ENCODE data around the gene ACACB. TPM values are rescaled to one million over a fixed set of nuclear protein-coding genes. Genes with fewer than 3 reads are reported as not detected.

The ACACB gene
- total RNA-seq, 1 donor: 3.9 TPM

DNA sequence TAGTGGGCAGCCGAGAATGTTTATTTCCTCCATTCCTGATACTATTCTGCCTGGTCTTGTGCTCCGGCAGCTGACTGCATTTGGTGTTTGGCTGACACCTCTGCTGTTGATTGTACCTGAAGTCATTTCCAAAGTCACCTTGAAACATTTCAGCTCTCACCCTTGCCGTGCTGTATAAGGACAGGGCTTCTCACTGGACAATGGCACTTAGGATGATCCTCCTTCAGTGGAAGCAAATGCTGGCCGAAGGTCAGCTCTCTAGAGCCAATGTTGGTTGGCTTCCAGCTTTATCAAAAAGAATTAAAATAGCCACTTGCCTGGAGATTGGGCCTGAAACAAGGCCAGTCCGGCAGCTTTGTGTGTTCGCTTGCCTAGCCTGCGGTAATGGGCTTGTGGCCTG, 44.0 kb downstream of the ACACB start:
- DNase-seq (ENCODE audit: low read depth): no peak
- no peak overlapping the region for H3K4me3 ChIP-seq (ENCODE audit: low read depth, low read length)
- TF ChIP-seq, protein P1, sequence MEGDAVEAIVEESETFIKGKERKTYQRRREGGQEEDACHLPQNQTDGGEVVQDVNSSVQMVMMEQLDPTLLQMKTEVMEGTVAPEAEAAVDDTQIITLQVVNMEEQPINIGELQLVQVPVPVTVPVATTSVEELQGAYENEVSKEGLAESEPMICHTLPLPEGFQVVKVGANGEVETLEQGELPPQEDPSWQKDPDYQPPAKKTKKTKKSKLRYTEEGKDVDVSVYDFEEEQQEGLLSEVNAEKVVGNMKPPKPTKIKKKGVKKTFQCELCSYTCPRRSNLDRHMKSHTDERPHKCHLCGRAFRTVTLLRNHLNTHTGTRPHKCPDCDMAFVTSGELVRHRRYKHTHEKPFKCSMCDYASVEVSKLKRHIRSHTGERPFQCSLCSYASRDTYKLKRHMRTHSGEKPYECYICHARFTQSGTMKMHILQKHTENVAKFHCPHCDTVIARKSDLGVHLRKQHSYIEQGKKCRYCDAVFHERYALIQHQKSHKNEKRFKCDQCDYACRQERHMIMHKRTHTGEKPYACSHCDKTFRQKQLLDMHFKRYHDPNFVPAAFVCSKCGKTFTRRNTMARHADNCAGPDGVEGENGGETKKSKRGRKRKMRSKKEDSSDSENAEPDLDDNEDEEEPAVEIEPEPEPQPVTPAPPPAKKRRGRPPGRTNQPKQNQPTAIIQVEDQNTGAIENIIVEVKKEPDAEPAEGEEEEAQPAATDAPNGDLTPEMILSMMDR (IDR thresholded peaks at IDR 0.05; ENCODE audit: insufficient read depth, low read depth, low read length): no peak

DNA sequence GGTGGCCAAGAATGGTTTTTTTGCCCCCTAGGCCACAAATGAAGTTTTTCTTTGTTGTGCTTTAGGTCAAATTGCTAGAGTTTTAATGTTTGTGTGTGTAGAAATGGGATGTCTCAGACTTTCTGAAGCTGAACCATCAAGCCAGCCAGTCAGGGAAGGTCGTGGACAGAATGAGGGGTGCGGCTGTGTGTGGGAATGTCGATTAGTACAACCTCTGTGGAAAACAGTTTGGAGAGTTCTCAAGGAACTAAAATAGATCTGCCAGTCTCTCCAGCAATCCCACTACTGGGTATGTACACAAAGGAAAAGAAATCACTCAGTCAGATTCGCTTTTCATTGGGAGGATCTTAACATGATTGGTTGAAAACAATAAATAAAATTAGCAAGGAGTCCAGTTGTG, 44.5 kb downstream of the ACACB start:
- no peak for DNase-seq (ENCODE audit: low read depth)
- no peak overlapping the region for H3K4me3 ChIP-seq (ENCODE audit: low read depth, low read length)
- TF ChIP-seq, protein P1 (IDR thresholded peaks at IDR 0.05; ENCODE audit: insufficient read depth, low read depth, low read length): no peak

- no peak overlapping the region for H3K4me3 ChIP-seq (ENCODE audit: low read depth, low read length)
- no peak for DNase-seq (ENCODE audit: low read depth)
- TF ChIP-seq, protein P1 (IDR thresholded peaks at IDR 0.05; ENCODE audit: insufficient read depth, low read depth, low read length): no peak
Observed at GRCh38 chr12:109162551-109162950, 46.2 kb downstream of the ACACB start.

- DNase-seq (ENCODE audit: low read depth): no peak
- TF ChIP-seq, protein P1 (IDR thresholded peaks at IDR 0.05; ENCODE audit: insufficient read depth, low read depth, low read length): no peak
- H3K4me3 ChIP-seq (ENCODE audit: low read depth, low read length): no peak overlapping the region
Observed at GRCh38 chr12:109163167-109163566, 46.8 kb downstream of the ACACB start.

DNA sequence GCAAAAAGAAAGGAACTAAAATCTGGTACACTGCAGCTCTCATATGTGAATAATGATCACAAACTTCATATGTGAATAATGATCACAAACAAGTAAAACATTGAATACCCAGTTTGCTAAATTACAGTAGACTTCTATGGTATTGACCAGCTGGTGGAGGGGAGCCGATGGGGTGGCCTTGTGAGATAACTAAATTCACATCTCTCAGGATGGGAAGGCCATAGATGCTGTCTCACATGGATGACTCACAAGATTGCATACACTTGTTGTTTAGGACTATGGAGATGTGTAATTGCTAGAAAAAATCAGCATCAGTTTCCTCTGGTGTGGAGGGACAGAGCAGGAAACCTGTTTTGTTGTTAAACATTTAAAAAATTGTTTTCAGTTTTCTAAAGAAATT, 49.2 kb downstream of the ACACB start:
- no peak for DNase-seq (ENCODE audit: low read depth)
- H3K4me3 ChIP-seq (ENCODE audit: low read depth, low read length): no peak overlapping the region
- TF ChIP-seq, protein P1 (IDR thresholded peaks at IDR 0.05; ENCODE audit: insufficient read depth, low read depth, low read length): no peak

GRCh38 chr12:109166371-109166770, 50.0 kb downstream of the ACACB start:
- DNase-seq (ENCODE audit: low read depth): no peak
- TF ChIP-seq, protein P1 (IDR thresholded peaks at IDR 0.05; ENCODE audit: insufficient read depth, low read depth, low read length): no peak
- H3K4me3 ChIP-seq (ENCODE audit: low read depth, low read length): no peak overlapping the region

DNA sequence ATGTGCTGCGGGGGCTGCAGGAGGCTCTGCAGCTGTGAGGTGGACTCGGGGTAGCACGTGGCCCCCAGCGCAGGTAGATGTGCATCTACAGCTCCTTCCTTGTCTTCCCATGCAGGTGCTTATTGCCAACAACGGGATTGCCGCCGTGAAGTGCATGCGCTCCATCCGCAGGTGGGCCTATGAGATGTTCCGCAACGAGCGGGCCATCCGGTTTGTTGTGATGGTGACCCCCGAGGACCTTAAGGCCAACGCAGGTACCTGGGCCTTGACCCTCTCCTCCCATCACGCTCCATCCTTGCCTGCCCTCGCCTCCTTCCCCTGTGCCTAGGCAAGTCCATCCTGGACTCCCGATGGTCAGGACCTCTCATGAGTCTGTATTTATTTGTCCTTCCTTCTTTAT, 51.4 kb downstream of the ACACB start:
- DNase-seq (ENCODE audit: low read depth): no peak
- no peak overlapping the region for H3K4me3 ChIP-seq (ENCODE audit: low read depth, low read length)
- TF ChIP-seq, protein P1 (IDR thresholded peaks at IDR 0.05; ENCODE audit: insufficient read depth, low read depth, low read length): no peak
